Keratinocyte (primary cell): ENCODE measurements around the gene ZSCAN25. TPM values are rescaled to one million over a fixed set of nuclear protein-coding genes. Genes with fewer than 3 reads are reported as not detected.
"Not testable (repeated sequence)": the region's sequence is repeated elsewhere in the genome, so short reads cannot be mapped to it uniquely, and the experiment has no call there.

Source experiments
- DNase-seq: peaks from one replicate; pipeline ENCODE4 v3.0.0-alpha.2; 2011; ENCODE audit warnings: low read depth, missing footprints, low spot score
- FAIRE-seq: peaks from 2 replicates; lab custom pipeline; 2011; peaks lifted over from hg19 to GRCh38; lab: Jason Lieb, UNC
- H2AFZ ChIP-seq: 2 replicates; pipeline ENCODE4 v1.6.0; 2012; ENCODE audit warnings: low read length, control low read depth, inconsistent platforms; ENCODE audit not compliant: control insufficient read depth
- H3K27ac ChIP-seq: 2 replicates; pipeline ENCODE4 v1.5.1; 2011; ENCODE audit warnings: low read length; ENCODE audit not compliant: control insufficient read depth, insufficient read depth
- H3K27me3 ChIP-seq: 3 replicates; pipeline ENCODE4 v1.6.0; 2011; ENCODE audit warnings: low read length; ENCODE audit not compliant: control insufficient read depth, insufficient read depth; ENCODE audit errors: extremely low read depth
- H3K36me3 ChIP-seq, 2 experiments: 2 replicates in 1 of 2; 3 replicates in 1 of 2; pipeline ENCODE4 v1.5.1; 2011; ENCODE audit warnings: low read length in 2 of 2, mild to moderate bottlenecking in 1 of 2; ENCODE audit not compliant: control insufficient read depth in 2 of 2, insufficient read depth in 2 of 2; ENCODE audit errors: extremely low read depth in 1 of 2
- H3K4me1 ChIP-seq: 3 replicates; pipeline ENCODE4 v1.5.1; 2011; ENCODE audit warnings: low read length; ENCODE audit not compliant: control insufficient read depth, insufficient read depth; ENCODE audit errors: extremely low read depth
- H3K4me2 ChIP-seq: 3 replicates; pipeline ENCODE4 v1.6.0; 2011; ENCODE audit warnings: low read depth, low read length; ENCODE audit not compliant: control insufficient read depth, insufficient read depth; ENCODE audit errors: extremely low read depth
- H3K4me3 ChIP-seq, 3 experiments: fragments of 200-600 bp in 1 of 3; sonication (generic) in 1 of 3; 2 replicates in 2 of 3; 3 replicates in 1 of 3; pipeline ENCODE4 v1.5.1; 2011 to 2016; ENCODE audit warnings: low read length in 3 of 3, mild to moderate bottlenecking in 3 of 3, control low read depth in 2 of 3, inconsistent platforms in 1 of 3, low read depth in 1 of 3, mixed read lengths in 1 of 3, mixed run types in 1 of 3, moderate library complexity in 1 of 3; ENCODE audit not compliant: control insufficient read depth in 2 of 3, insufficient read depth in 2 of 3; ENCODE audit errors: extremely low read depth in 1 of 3
- H3K79me2 ChIP-seq: 2 replicates; pipeline ENCODE4 v1.6.0; 2012; ENCODE audit warnings: low read length; ENCODE audit not compliant: control insufficient read depth, insufficient read depth
- H3K9ac ChIP-seq: 3 replicates; pipeline ENCODE4 v1.6.0; 2011; ENCODE audit warnings: low read length; ENCODE audit not compliant: control insufficient read depth, insufficient read depth; ENCODE audit errors: extremely low read depth
- H3K9me1 ChIP-seq: 3 replicates; pipeline ENCODE4 v1.6.0; 2011; ENCODE audit warnings: low read length; ENCODE audit not compliant: control insufficient read depth, insufficient read depth; ENCODE audit errors: extremely low read depth
- H3K9me3 ChIP-seq: 2 replicates; pipeline ENCODE4 v1.5.1; 2012; ENCODE audit warnings: low read depth, low read length; ENCODE audit not compliant: control insufficient read depth
- H4K20me1 ChIP-seq: 3 replicates; pipeline ENCODE4 v1.6.0; 2011; ENCODE audit warnings: low read length; ENCODE audit not compliant: control insufficient read depth, insufficient read depth; ENCODE audit errors: extremely low read depth
- CTCF ChIP-seq, 3 experiments: IDR thresholded peaks in 1 of 3; conservative IDR thresholded peaks in 1 of 3; optimal IDR thresholded peaks in 1 of 3; 2 replicates in 2 of 3; 3 replicates in 1 of 3; pipeline versions ENCODE3 to v1.5.1; 2011; ENCODE audit warnings: low read length in 3 of 3, mild to moderate bottlenecking in 3 of 3, moderate library complexity in 2 of 3, control low read depth in 1 of 3, inconsistent platforms in 1 of 3; ENCODE audit not compliant: insufficient read depth in 2 of 3; ENCODE audit errors: extremely low read depth in 1 of 3
- EZH2 ChIP-seq: IDR thresholded peaks from one replicate; pipeline ENCODE4 v1.6.1; 2012; ENCODE audit warnings: inconsistent platforms, mild to moderate bottlenecking, low read length, moderate library complexity
- dilution Hi-C: fragments of 300-500 bp; cut with MboI; formaldehyde crosslinking; loops from one replicate; pipeline ENCODE4 v1.7.0; 2020; ENCODE audit warnings: low sequenced_read_pairs; ENCODE audit not compliant: extremely low pct_ligation_motif_present
- polyA plus RNA-seq, 5 experiments: library from polyadenylated mRNA; depleted of rRNA in 3 of 5; stranded (reverse) in 3 of 5; stranded (forward) in 1 of 5; unstranded in 1 of 5; fragments of >200 nt; gene quantifications; 1 replicate in 1 of 5; 2 replicates in 3 of 5; 3 replicates in 1 of 5; pipeline versions ENCODE4 v1.2.1 to v1.2.3, GENCODE V29; 2011 to 2012; ENCODE audit warnings: missing spikeins in 2 of 5, low read depth in 1 of 5, low replicate concordance in 1 of 5

The ZSCAN25 gene
- polyA plus RNA-seq, 1 donor (not counting 4 experiments of a cell fraction or from before 2014, with no cell fraction given), result 13.1 TPM

- H3K36me3 ChIP-seq, FAIRE-seq, H2AFZ ChIP-seq, dilution Hi-C loops, DNase-seq, H3K4me3 ChIP-seq, H3K4me2 ChIP-seq, H4K20me1 ChIP-seq, H3K27me3 ChIP-seq, H3K27ac ChIP-seq, H3K9ac ChIP-seq, H3K9me3 ChIP-seq, H3K9me1 ChIP-seq, H3K79me2 ChIP-seq, H3K4me1 ChIP-seq: not testable (repeated sequence)
These were observed 41.1 kb downstream of the ZSCAN25 start for GRCh38 chr7:99657879-99658278.

DNA sequence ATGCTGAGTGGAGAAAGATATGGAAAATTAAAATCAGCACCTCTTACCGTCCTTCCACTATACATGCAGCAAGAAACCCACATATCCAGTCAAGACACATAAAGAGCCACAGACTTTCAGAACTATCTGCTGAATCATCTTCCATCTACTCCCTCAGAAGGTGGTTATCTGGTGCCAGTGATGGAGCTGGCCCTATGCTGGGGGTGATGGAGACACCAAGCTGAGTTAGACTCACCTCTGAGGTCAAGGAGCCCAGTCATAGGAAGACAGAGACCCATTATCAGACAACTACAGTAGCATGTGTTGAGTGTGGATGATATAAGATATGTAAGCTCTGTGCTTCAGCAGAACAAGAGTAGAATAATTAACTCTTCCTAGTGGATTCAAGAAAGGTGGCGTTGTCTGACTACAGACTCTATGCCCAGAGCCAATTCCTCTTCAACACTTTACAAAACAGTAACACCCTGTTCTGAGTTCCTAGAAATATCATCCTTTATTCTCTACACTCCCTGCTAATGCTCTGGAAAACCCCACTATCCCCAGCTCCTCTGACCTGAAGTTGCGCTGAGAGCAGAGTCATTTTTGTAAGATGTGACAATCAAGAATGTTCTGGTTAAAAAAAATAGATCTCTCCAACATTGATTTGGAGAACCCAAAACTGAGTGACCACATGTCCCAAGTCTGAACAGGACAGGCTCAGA is 48.7 kb downstream of the ZSCAN25 start:
- no peak overlapping the region for H3K4me3 ChIP-seq
- H4K20me1 ChIP-seq, result no peaks in the 10 kb centered on the region
- no peak overlapping the region for H3K27ac ChIP-seq
- dilution Hi-C loops, result no loop called here
- H3K9me1 ChIP-seq, result no peaks in the 10 kb centered on the region
- H3K79me2 ChIP-seq, result no peaks in the 10 kb centered on the region
- H3K9ac ChIP-seq, result no peak overlapping the region
- TF ChIP-seq EZH2 (no peak), CTCF (optimal IDR thresholded peaks at IDR 0.05 in 1 of 3, IDR thresholded peaks at IDR 0.05 in 1 of 3, conservative IDR thresholded peaks at IDR 0.05 in 1 of 3; ENCODE audit: extremely low read depth in 1 of 3, insufficient read depth in 2 of 3, low read length in 3 of 3) (no peak)
- DNase-seq (no peak), FAIRE-seq (no peak)
- H3K36me3 ChIP-seq, result no peaks in the 10 kb centered on the region
- no peaks in the 10 kb centered on the region for H3K4me1 ChIP-seq
- no peaks in the 10 kb centered on the region for H3K27me3 ChIP-seq
- no peaks in the 10 kb centered on the region for H3K9me3 ChIP-seq
- no peak overlapping the region for H2AFZ ChIP-seq
- H3K4me2 ChIP-seq, result no peak overlapping the region

- Histone ChIP-seq H4K20me1 (no peaks in the 10 kb centered on the region), H3K79me2 (no peaks in the 10 kb centered on the region), H2AFZ (no peak overlapping the region), H3K9me1 (no peaks in the 10 kb centered on the region), H3K36me3 (no peaks in the 10 kb centered on the region), H3K4me1 (no peaks in the 10 kb centered on the region), H3K27me3 (no peaks in the 10 kb centered on the region), H3K4me3 (no peak overlapping the region), H3K4me2 (no peak overlapping the region), H3K9me3 (no peaks in the 10 kb centered on the region), H3K9ac (no peak overlapping the region), H3K27ac (no peak overlapping the region)
- no peak for TF ChIP-seq EZH2
- DNase-seq, result no peak
- FAIRE-seq, result no peak
- dilution Hi-C loops, result no loop called here
These were observed 49.3 kb downstream of the ZSCAN25 start for GRCh38 chr7:99666013-99666395.
